Breast epithelium (tissue), 3 donors: ENCODE data around the gene PLCB2.

Source experiments
- CTCF ChIP-seq, 3 donors: fragments of 450-650 bp; IDR thresholded peaks; one replicate each; pipeline ENCODE4 v1.5.1; 2016 to 2017; ENCODE audit warnings: antibody characterized with exemption in 3 of 3, mild to moderate bottlenecking in 3 of 3, moderate library complexity in 3 of 3
- POLR2A ChIP-seq: fragments of 450-650 bp; IDR thresholded peaks from one replicate; pipeline ENCODE4 v1.6.1; 2016; ENCODE audit warnings: antibody characterized with exemption, mild to moderate bottlenecking, moderate library complexity

DNA sequence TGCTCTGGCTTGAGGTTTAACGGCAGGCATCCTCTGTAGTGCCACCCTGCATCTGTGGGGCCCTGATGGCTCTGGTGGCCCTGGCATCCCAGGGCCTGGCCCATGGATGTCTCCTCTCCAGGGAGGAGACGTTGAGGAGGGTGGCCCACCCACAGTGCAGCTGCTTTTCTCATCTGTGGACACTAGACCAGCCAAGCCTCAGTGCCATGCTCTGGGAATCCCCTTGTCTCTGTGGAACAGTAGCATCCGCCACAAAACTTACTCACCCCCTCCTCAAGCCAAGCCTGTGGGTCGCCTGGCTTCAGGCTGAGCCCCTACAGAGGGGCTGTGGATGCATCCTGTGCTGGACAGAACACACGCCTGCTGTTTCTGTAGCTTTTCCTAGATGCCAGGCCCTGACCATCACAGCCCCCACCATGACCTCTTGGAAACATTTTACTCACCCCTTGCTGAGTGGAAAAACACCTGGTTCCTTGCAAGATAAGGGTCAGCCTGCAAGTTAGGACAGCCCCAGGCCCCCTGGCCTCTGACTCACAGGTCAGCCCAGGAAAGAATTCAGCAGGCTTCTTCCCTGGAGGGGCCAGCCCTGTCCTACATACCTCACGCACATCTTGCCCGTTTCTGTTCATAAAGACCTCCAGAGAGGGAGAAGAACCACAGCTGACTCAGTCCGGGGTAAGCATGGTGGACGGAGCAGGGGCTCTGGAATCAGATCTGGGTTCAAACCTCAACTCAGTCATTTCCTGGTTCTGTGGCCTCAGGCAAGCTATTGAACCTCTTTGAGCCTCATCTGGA lies 49.9 kb downstream of the PLCB2 start:
- TF ChIP-seq CTCF (IDR thresholded peaks at IDR 0.05) = no peak
- TF ChIP-seq POLR2A = no peak
